ENCODE data around the gene ANAPC10. TPM values are rescaled to one million over a fixed set of nuclear protein-coding genes. Genes with fewer than 3 reads are reported as not detected.

The ANAPC10 gene
- total RNA-seq, 1 donor from 2014 or later, result 21.8 TPM

- Mint-ChIP-seq H3K36me3 (ENCODE audit: low read depth) (peaks cover 76% of the 10 kb centered on the region), H3K9me3 (no peaks in the 10 kb centered on the region), H3K4me3 (no peak overlapping the region), H3K27me3 (no peaks in the 10 kb centered on the region), H3K4me1 (peaks cover 33% of the 10 kb centered on the region), H3K27ac (no peak overlapping the region)
- ChIA-PET CTCF (no interaction called here), POLR2A (no interaction called here)
- ATAC-seq (ENCODE audit: low read depth) (no peak), DNase-seq (no peak)
- intact Hi-C loops (cut with micrococcal nuclease), result no loop called here
- no peak for TF ChIP-seq CTCF (IDR thresholded peaks at IDR 0.05)
These were observed 4.4 kb downstream of the ANAPC10 start for GRCh38 chr4:145093638-145094037.

GRCh38 chr4:145090380-145090779 is 7.6 kb downstream of the ANAPC10 start:
- intact Hi-C loops (cut with micrococcal nuclease), result no loop called here
- H3K27me3 Mint-ChIP-seq, result no peaks in the 10 kb centered on the region
- DNase-seq (no peak), ATAC-seq (ENCODE audit: low read depth) (no peak)
- TF ChIP-seq CTCF (IDR thresholded peaks at IDR 0.05), result no peak
- H3K36me3 Mint-ChIP-seq (ENCODE audit: low read depth), result peaks cover 82% of the 10 kb centered on the region
- CTCF ChIA-PET, result no interaction called here
- H3K4me1 Mint-ChIP-seq, result peaks cover 19% of the 10 kb centered on the region
- no peaks in the 10 kb centered on the region for H3K9me3 Mint-ChIP-seq
- POLR2A ChIA-PET, result no interaction called here
- H3K27ac Mint-ChIP-seq, result no peak overlapping the region
- no peak overlapping the region for H3K4me3 Mint-ChIP-seq

GRCh38 chr4:145083891-145084605 is 13.9 kb downstream of the ANAPC10 start:
- no peaks in the 10 kb centered on the region for H3K9me3 Mint-ChIP-seq
- no peak overlapping the region for H3K4me3 Mint-ChIP-seq
- intact Hi-C loops (cut with micrococcal nuclease), result no loop called here
- H3K27ac Mint-ChIP-seq, result no peak overlapping the region
- CTCF ChIA-PET, result no interaction called here
- H3K27me3 Mint-ChIP-seq, result no peaks in the 10 kb centered on the region
- ATAC-seq (ENCODE audit: low read depth) (no peak), DNase-seq (no peak)
- TF ChIP-seq CTCF (IDR thresholded peaks at IDR 0.05), result no peak
- POLR2A ChIA-PET, result no interaction called here
- peaks cover 5% of the 10 kb centered on the region for H3K4me1 Mint-ChIP-seq
- H3K36me3 Mint-ChIP-seq (ENCODE audit: low read depth), result peaks cover 55% of the 10 kb centered on the region

- peaks cover 5% of the 10 kb centered on the region for H3K4me1 Mint-ChIP-seq
- H3K27me3 Mint-ChIP-seq, result no peaks in the 10 kb centered on the region
- DNase-seq (no peak), ATAC-seq (ENCODE audit: low read depth) (no peak)
- intact Hi-C loops (cut with micrococcal nuclease), result no loop called here
- no peak for TF ChIP-seq CTCF (IDR thresholded peaks at IDR 0.05)
- no peak overlapping the region for H3K4me3 Mint-ChIP-seq
- no peak overlapping the region for H3K27ac Mint-ChIP-seq
- peaks cover 59% of the 10 kb centered on the region for H3K36me3 Mint-ChIP-seq (ENCODE audit: low read depth)
- peaks cover 3% of the 10 kb centered on the region for H3K9me3 Mint-ChIP-seq
- ChIA-PET POLR2A (no interaction called here), CTCF (no interaction called here)
These were observed 16.2 kb downstream of the ANAPC10 start for GRCh38 chr4:145081756-145082155.

GRCh38 chr4:145076469-145076855 is 21.5 kb downstream of the ANAPC10 start:
- peaks cover 50% of the 10 kb centered on the region for H3K36me3 Mint-ChIP-seq (ENCODE audit: low read depth)
- H3K4me1 Mint-ChIP-seq, result peaks cover 5% of the 10 kb centered on the region
- no peak overlapping the region for H3K4me3 Mint-ChIP-seq
- H3K27ac Mint-ChIP-seq, result no peak overlapping the region
- ChIA-PET POLR2A (interaction anchor here (0.8 kb wide), 1 partner anchor 22 kb away, joined by 3 read pairs; no protein-coding TSS in a partner anchor), CTCF (no interaction called here)
- peaks cover 3% of the 10 kb centered on the region for H3K9me3 Mint-ChIP-seq
- no peak for TF ChIP-seq CTCF (IDR thresholded peaks at IDR 0.05)
- no peaks in the 10 kb centered on the region for H3K27me3 Mint-ChIP-seq
- DNase-seq (no peak), ATAC-seq (ENCODE audit: low read depth) (no peak)
- intact Hi-C loops (cut with micrococcal nuclease), result no loop called here

Measured in activated B cell treated with CpG ODN at 0.5 μM for 24 hours (primary cell).